HL-60/S4 treated with phorbol 12-myristate 13-acetate at 8.2 ng/mL for 4 days and 3 days (cell line): Measurements from ENCODE around the gene PTPRT.

Experiments
- in situ Hi-C: fragments of 300-500 bp; cut with MboI; formaldehyde crosslinking; loops from 2 replicates; pipeline ENCODE4 v1.15.0; 2022; ENCODE audit warnings: low sequenced_read_pairs

Gene PTPRT

DNA sequence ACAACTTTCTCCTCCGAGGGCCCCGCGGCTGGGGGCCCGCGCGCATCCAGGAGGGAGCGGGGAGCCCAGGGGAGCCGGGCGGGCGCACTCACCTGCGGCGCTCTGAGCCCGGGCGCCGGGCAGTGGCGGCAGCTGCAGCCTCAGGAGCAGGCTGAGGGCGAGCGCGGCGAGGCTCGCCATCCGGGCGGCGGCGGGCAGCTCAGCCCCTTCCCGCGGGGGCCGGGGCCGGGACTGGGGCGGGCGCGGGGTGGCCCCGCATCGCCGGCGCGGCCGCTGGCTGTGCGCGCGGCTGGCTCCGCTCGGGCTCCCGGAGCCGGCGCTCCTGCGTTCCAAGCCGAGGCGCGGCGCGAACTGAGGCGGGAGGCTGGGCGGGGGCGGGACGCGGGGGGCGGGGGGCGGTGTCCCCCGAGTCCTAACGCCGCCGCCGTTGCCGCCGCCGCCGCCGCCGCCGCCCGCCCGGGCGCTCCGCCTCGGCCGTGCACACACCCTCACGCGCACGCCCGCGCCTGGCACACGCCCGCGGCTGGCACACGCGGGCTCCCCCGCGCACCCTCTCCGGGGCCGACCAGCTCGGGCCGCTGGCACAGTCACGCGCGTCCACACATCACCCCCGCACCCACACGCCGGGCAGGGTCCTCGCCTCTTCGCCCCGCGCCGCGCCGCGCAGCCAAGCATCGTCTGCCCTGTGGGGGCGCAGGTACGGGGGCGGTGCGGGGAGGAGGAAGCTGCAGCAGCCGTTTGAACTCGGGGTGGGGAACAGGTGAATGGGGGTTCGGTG lies at the start of gene PTPRT:
Gene PTPRT, minus strand, starts transcription at position 353 of the 778 bp plus-strand sequence. Its CDS starts 173 bp downstream, at position 180.
- in situ Hi-C loops, result loop anchor here (25.0 kb wide), 1 partner anchor 1452 kb away; no protein-coding TSS in a partner anchor

DNA sequence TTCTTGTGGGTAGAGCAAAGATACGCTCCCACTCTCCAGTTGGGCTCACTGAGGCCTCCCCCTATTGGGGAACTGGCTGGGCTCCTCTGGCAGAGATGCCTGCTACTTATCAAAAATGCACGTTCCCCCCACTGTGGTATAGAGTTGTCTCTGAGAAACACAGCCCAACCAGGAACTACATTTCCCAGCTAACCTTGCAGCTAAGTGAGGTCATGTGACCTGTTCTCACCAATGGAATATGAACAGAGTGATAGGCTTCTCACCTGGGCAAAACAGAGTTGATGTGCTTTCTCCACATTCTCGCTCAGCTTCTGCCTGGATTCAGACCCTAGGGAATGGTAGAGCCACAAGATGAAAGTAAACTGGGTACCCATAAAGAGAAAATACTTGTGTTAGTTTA lies 49.1 kb upstream of the PTPRT start:
- in situ Hi-C loops, result no loop called here

DNA sequence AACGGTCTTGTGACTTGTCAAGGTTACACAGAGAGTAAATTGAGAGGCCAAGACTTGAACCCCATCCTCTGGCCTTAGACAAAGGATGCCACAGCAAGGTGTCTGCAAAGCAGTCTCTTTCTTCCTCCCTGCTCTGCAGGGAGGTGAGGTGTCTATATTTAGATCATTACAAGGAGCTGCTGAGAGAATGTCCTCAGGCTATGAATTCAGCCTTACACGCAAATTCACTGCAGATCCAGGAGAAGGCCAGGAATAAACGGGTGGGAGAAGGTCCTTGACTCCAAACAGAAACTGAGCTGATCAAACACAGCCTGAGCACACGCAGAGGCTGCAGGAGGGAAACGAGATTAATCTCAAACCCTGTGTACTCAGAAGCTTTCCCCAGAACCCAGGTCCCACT lies 48.6 kb upstream of the PTPRT start:
- in situ Hi-C loops, result no loop called here

DNA sequence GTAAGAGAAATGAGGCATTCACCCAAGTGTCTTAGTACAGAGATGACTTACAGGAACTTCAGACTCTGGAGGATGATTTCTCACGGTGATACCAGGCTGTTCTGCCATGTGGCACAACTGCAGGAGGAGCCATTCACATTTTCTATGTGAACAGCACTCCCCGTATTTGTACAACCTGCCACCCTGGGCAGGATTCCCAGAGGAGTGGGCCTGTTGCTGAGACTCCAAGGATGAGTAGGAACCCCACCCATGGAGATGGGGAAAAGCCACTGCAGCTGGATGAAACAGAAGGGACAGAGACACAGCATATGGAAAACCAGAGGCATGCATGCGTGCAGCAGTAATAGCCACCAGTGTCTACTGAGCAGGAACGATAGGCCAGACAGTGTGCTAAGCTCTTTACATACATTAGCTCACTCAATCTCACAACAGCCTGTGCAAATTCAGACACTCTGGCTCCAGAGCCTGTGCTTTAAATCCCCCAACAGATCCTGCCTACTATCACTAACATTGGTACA lies 48.0 kb upstream of the PTPRT start:
- in situ Hi-C loops, result no loop called here

DNA sequence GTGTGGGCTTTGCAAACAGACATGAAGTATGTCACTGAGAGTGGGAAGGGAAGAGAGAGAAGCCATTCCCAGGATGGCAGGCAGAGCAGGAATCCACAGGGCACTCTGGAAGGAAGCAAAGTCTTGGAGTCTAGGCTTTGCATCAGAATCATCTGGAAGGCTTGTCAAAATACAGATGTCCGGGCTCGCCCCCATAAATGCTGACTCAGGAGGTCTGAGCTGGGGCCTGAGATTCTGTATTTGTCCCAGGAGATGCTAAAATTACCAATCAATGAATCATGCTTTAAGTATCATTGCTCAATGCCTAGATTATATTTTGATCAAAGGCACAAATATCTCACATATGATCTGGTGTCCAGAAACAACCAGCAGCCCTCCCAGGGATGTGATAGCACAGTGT lies 46.3 kb upstream of the PTPRT start:
- in situ Hi-C loops, result no loop called here

DNA sequence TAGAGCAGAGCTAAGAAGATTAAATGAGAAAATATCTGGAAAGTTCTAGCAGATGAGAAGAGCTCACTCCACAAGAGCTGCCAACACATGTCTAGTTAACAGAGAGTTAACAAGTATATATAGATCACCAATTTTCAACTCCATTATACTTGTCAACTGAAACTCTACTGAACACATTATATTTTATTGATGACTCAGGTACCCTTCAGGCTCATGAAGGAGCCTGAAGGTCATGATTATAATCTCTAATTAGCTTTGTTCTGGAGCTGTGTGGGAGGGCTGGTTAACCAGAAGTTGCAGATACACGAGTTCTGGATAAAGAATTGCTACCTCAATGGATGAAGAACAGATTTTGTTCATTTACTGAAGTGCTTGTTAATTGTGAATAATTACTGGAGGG lies 42.1 kb upstream of the PTPRT start:
- in situ Hi-C loops, result no loop called here

DNA sequence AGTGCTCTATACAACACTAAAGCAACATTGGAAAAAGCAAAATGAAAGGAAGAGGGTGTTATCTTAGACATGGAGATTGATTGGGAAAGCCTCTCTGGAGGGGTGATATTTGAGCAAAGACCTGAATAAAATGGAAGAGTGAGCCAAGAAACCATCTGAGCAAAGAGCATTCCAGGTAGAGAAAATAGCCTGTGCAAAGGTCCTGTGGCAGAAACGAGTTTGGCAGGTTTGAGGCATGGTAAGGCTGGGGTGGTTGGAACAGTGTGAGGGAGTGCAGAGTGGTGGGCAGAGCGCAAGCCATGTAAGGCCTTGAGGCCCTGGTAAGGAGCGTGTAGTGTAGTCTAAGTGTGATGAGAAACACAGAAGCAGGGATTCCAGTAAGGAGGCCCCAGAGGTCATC lies 40.0 kb upstream of the PTPRT start:
- in situ Hi-C loops, result no loop called here

DNA sequence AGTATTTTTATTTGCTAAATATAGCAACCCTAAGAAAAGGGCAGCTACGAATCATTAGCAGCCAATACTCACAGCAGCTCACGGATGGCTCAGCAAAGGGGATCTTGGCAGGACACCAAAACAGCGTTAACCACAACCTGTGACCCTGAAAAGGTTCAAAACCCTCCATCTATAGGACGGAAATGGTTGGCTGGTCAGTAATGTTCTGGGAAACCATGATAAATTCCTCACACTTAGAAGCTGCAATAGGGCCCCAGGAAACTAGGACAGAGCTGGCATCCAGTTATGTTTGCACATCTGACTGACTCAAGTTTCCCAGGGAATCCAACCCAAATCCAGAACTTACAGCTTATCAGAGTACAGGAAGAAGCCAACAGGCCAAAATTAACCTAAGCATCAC lies 30.9 kb upstream of the PTPRT start:
- in situ Hi-C loops, result no loop called here

DNA sequence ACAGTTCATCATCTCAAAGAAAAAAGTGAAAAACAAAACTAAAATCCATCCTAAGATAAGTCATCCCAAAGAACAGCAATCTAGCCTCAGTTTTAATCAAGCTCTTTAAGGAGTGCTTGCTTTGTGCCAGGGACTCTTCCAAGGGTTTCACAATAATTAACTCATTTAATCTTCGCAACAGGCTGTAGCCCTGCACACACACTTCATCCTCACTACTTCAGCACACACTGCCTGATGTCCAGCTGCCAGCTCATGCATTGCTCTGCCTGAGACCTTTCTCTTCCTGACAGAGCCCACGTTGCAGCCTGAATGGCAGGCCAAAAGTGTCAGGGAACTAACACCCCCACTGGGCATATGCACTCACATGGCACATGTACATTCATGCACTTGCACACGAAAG lies 21.2 kb upstream of the PTPRT start:
- in situ Hi-C loops, result no loop called here

DNA sequence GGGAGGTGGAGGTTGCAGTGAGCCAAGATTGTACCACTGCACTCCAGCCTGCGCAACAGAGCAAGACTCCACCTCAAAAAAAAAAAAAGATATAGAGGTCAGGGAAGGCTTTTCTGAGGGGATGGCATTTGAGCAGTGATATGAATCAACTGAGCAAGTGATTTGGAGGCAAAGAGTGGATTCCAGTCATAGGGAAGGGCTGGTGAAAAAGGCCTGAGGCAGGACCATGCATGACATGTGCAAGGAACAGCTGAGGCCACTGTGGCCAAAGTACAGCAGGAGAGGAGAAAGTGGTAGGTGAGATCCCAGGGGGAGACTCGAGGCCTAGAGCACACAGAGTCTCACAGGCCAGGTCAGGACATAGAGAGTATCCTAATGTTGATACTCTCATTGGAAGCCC lies 20.1 kb upstream of the PTPRT start:
- in situ Hi-C loops, result no loop called here

DNA sequence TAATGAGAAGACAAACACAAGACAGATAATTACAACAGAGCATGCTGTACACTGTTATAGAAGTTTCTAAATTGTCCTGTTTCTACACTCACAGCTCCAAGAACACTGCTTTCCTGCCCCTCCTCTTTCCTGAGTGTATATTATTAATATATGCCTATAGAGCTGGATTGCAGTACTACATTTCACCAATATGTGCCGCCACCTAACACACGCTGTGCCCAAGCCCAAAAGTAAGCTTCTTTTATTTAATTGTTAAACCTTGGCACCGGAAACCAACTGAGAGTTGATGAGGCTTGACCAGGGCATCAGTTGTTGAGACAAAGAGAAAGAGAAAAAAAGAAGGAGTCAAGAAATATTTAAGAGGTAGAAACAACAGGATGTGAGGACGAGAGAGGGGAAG lies 16.0 kb upstream of the PTPRT start:
- in situ Hi-C loops, result no loop called here

DNA sequence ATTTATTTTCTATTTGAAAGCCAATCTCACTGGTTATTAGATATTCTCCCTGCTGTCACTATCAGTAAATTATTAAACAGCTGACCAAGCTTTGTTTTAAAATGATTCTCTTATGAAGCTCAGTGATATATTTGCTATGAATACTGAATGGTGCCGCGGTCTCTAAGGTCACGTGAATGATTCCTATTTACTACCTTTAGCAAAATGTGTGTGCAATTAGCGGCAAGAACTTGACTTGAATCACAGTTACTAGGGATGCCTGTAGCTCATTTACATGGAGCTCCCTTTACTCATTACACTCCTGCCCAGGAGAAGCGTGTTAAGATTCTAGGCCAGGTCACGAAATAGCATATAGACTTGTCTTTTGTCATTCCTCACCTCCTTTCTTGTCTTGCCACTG lies 12.4 kb upstream of the PTPRT start:
- in situ Hi-C loops, result no loop called here

DNA sequence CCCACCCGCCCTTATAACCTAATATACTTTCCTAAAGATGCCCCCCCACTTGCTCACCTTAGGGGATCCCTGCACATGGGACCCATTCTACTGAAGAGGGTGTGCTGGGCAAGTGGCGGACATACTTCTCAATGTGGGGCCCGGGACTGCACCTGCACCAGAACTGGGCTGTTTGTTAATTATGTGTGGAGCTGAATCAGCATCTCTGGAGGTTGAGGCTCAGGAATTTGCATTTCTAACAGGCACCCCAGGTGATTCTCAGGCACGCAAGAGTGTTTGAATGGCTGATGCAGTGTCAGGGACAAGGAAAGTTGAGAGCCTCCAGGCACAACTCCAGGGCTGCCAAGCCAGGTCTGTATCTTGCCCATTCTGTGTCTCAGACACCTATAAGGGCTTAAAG lies 8.9 kb upstream of the PTPRT start:
- in situ Hi-C loops, result loop anchor here (25.0 kb wide), 1 partner anchor 1461 kb away; no protein-coding TSS in a partner anchor

DNA sequence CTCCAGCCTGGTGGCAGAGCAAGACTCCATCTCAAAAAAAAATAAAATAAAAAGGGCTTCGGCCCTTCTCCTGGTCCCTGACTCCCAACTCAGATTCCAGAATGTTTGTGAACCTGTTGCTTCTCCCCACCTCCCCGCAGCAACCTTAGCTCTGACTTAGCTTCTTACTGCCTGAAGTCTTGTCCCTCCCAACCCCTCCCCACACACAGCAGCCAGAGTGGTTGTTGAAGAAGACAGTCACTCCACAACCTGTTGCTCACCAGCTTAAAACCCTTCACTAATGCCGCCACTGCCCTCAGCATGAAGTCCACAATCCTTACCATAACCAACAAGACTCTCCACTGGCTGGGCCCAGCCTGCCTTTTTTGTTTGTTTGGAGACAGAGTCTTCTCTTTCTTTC lies 6.5 kb upstream of the PTPRT start:
- in situ Hi-C loops, result loop anchor here (25.0 kb wide), 1 partner anchor 1459 kb away; no protein-coding TSS in a partner anchor

DNA sequence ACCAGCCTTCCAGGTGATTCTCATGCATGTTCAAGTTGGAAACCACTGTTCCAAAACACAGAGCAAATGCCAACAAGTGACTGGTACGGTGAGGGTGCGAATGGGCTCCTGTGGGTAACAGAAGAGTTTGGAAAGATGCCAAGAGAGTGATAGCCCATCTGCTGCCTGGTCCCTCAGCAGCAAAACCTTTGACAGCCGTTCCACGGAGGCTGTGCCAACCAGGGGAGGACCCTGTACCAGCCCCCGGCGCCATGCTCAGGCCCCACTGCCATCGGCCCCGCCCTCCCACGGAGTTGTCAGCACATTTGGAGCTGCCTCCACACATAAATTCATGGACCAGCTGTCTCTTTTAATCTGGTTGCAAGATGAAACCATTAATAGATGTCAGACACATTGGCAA lies 4.4 kb upstream of the PTPRT start:
- in situ Hi-C loops, result loop anchor here (25.0 kb wide), 1 partner anchor 1457 kb away; no protein-coding TSS in a partner anchor

DNA sequence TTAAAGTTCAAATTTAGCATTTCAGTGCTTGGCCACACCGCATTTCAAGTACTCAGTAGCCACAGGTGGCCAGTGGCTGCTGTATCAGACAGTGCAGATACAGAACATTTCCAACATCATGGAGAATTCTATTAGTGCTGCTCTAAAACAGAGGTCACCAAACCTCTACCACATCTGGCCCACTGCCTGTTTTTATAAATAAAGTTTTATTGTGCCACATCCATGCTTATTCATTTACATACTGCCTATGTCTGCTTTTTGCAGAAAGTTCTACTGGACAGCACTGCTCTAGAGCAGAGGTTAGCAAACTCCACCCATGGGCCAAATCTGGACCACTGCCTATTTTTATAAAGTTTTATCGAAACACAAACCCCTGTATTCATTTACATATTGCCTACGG lies 3.7 kb upstream of the PTPRT start:
- in situ Hi-C loops, result loop anchor here (25.0 kb wide), 1 partner anchor 1456 kb away; no protein-coding TSS in a partner anchor

DNA sequence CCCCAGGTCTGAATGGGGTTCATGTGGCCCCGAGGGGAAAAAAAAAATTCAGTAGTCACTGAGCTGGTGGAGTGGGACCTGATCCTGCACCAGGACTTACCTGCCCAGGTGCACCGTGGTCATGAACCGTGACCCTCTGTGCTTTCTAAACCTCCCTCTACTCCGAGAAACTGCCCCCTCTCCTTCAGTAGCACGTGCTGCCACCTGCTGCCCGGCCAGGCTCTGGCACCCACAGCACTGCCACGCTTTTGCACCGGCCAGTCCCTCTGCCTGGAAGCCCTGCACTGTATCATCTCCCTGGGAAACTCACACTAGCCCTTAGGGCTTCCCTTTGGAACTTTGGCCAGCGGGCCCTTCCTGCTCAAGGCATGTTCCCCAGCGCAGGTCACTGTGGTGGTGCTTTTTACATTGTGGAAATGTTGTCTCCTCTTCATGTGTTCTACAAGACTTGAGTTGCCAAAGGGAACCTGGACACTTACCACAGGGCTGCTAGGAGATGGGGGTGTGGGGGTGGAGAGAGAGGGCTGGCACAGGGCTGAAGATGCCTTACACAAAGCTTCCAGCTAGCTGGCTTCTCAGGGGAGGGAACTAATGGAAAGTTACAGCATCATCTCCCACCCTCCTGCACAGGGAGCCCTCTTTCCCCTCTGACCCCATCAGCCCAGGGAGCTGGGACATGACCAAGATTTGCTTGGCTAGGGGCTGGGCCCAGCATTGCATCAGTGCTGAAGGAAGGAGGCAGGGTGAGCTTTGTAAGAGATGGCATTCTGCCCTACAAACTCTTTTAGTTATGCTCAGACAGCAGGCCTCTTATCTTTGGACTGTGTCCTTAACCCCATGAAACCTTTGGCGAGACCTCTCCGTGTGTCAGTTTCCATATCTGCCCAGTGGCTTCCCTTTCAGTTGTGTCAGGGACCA lies 2.5 kb upstream of the PTPRT start:
- in situ Hi-C loops, result loop anchor here (25.0 kb wide), 1 partner anchor 1455 kb away; no protein-coding TSS in a partner anchor

DNA sequence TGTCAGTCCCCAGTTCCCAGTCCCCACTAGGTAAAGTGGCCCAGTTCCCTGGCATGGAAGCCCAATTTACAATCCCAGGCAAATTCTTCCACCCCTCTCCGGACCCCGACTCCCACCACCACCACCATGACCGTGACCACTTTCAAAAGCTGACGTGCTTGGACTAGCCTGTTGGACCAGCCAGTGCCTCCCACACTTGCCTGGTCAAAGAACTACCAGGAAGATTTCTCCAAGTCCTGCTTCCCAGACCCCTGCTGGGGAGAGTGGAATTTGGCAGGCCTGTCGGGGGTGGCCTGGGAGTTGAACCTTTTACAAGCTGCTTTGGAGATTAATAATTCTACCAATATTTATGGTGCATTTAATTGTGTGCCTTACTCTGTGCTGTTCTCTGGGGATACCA lies 1.4 kb upstream of the PTPRT start:
- in situ Hi-C loops, result loop anchor here (25.0 kb wide), 1 partner anchor 1454 kb away; no protein-coding TSS in a partner anchor

DNA sequence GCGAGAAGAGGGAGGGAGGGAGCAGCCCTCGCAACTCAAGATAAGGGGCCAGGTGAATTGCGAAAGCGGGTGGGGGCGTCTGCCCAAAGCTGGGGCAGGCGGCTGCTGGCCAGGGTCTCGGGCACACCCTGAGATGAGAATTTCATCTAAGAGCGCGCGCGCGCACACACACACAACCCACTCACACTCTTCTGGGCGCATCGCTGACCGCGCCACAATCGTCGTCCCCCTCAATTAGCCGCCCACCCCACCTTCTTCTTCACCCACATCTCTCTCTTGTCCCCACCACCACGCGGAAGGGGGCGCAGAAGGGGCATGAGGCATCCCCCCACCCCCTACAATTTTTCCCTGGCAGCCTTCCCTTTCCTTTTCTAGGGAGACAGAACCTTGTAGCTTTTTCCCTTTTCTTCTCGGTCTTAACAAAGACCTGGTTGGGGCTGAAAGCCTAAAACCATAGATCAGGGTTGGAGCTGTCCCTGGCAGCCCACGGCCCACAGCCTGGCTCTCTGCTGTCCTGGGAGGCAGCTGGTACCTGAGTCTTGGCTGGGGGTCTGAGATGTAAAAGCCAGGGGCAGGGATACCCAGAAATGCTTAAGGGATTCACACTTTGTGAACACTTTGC lies 737 bp upstream of the PTPRT start:
- in situ Hi-C loops, result loop anchor here (25.0 kb wide), 1 partner anchor 1453 kb away; no protein-coding TSS in a partner anchor

DNA sequence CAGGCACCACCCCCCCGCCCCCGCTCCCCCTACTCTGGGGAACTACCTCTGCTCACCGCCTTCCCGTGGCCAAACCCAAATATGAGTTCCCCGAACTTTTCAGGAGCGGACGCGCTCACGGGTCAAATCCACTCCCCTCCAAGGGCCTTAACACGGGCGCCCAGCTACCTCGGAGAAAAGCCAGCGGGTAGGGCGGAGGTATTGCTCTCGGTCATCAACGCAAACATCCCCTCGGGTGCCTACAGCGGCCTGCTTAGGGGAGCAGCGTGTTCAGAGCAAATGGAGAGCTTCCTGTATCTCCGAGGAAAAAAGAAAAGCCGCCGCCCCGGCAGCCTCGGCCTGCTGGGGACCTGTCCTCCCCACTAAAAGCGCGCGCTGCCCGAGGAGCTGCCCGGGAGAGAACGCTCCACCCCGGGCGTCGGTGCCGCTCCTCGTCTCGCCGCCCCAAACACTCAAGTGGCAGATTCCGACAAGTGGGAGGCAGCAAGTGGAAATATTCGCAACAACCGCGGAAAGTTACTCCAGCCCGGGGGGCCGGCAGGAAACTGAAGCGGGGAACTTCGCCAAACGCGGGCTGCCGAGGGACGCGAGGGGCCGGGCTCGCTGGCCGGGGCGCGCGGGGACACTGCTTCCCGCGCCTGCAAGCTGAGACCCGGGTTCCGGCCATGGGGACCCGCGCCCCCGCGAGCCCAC lies 699 bp downstream of the PTPRT start:
- in situ Hi-C loops, result loop anchor here (25.0 kb wide), 1 partner anchor 1452 kb away; no protein-coding TSS in a partner anchor
